Muscle layer of colon (tissue), 2 donors: ENCODE measurements around the gene PPP4R2.
"Not testable (repeated sequence)": the region's sequence is repeated elsewhere in the genome, so short reads cannot be mapped to it uniquely, and the experiment has no call there.

ENCODE experiments used
- H3K27ac ChIP-seq: one replicate; pipeline ENCODE4 v1.7.0; 2013; ENCODE audit warnings: low read depth, mild to moderate bottlenecking, low read length, moderate library complexity
- H3K27me3 ChIP-seq, 2 donors: one replicate each; pipeline ENCODE4 v1.7.0; 2013; ENCODE audit warnings: low read length in 2 of 2, mild to moderate bottlenecking in 2 of 2; ENCODE audit not compliant: insufficient read depth in 2 of 2, control insufficient read depth in 1 of 2
- H3K36me3 ChIP-seq: one replicate; pipeline ENCODE4 v1.7.0; 2013; ENCODE audit warnings: mild to moderate bottlenecking, low read length; ENCODE audit not compliant: insufficient read depth
- H3K4me1 ChIP-seq: one replicate; pipeline ENCODE4 v1.7.0; 2013; ENCODE audit warnings: mild to moderate bottlenecking, low read length; ENCODE audit not compliant: insufficient read depth
- H3K4me3 ChIP-seq, 2 donors: one replicate each; pipeline ENCODE4 v1.7.0; 2013; ENCODE audit warnings: low read length in 2 of 2, low read depth in 1 of 2, mild to moderate bottlenecking in 1 of 2, moderate library complexity in 1 of 2
- H3K9ac ChIP-seq: one replicate; pipeline ENCODE4 v1.7.0; 2013; ENCODE audit warnings: low read length
- H3K9me3 ChIP-seq: one replicate; pipeline ENCODE4 v1.7.0; 2013; ENCODE audit warnings: mild to moderate bottlenecking, low read length
- donor health status: abdominal sarcoma.
- donor health status: Adenocarcinoma of cecum.

The PPP4R2 gene

DNA sequence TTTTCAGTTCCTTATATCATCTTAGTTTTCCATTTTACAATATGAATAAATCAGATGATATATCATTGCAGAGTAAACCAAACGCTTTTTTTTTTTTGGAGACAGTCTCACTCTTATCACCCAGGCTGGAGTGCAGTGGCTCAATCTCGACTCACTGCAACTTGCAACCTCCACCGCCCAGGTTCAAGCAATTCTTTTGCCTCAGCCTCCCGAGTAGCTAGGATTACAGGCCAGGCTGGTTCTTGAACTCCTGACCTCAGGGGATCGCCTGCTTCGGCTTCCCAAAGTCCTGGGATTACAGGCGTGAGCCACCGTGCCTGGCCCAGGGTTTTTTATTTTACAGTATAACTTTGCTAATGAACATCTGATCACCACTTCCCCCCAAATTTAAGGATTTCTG, 59.0 kb downstream of the PPP4R2 start:
- Histone ChIP-seq H3K9ac (no peak overlapping the region), H3K36me3 (no peaks in the 10 kb centered on the region), H3K27me3 (no peaks in the 10 kb centered on the region), H3K4me3 (no peak overlapping the region), H3K9me3 (no peaks in the 10 kb centered on the region), H3K4me1 (peaks cover 14% of the 10 kb centered on the region), H3K27ac (no peak overlapping the region)

GRCh38 chr3:73056014-73056844, 59.6 kb downstream of the PPP4R2 start:
- H3K4me1 ChIP-seq = peaks cover 14% of the 10 kb centered on the region
- no peak overlapping the region for H3K4me3 ChIP-seq
- H3K9me3 ChIP-seq = no peaks in the 10 kb centered on the region
- H3K27ac ChIP-seq = no peak overlapping the region
- H3K36me3 ChIP-seq = no peaks in the 10 kb centered on the region
- no peak overlapping the region for H3K9ac ChIP-seq
- no peaks in the 10 kb centered on the region for H3K27me3 ChIP-seq

GRCh38 chr3:73056845-73057150, 60.2 kb downstream of the PPP4R2 start:
- Histone ChIP-seq H3K4me3 (no peak overlapping the region), H3K27me3 (no peaks in the 10 kb centered on the region), H3K27ac (no peak overlapping the region), H3K9me3 (no peaks in the 10 kb centered on the region), H3K4me1 (peaks cover 14% of the 10 kb centered on the region), H3K9ac (no peak overlapping the region), H3K36me3 (peaks cover under 1% of the 10 kb centered on the region)

- no peak overlapping the region for H3K9ac ChIP-seq
- H3K4me1 ChIP-seq = peaks cover 8% of the 10 kb centered on the region
- peaks cover 31% of the 10 kb centered on the region for H3K36me3 ChIP-seq
- no peaks in the 10 kb centered on the region for H3K27me3 ChIP-seq
- H3K4me3 ChIP-seq = no peak overlapping the region
- H3K9me3 ChIP-seq = no peaks in the 10 kb centered on the region
- H3K27ac ChIP-seq = no peak overlapping the region
Measured at GRCh38 chr3:73060302-73060723, 63.7 kb downstream of the PPP4R2 start.

DNA sequence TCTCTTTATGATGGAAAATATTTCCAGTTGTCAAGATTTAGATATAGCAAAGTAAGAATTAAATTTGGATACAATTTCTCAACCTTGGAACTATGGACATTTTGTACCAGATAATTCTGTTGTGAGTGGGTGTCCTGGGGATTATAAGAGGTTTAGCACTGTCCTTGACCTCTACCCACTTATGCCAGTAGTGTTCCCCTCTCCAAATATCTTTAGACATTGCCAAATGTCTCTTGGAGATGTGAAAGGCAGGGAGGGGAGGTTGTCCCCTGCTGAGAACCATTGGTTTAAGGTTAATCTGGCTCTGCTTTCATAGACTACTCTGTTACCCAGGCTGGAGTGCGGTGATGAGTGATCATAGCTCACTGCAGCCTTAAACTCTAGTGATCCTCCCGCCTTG, 64.8 kb downstream of the PPP4R2 start, which contains the start of gene EBLN2:
EBLN2 (plus strand) TSS at position 244 of the 400 bp plus-strand sequence. CDS start 423 bp downstream, outside the sequence.
- Histone ChIP-seq H3K9ac (no peak within 1 kb of the TSS), H3K27ac (no peak within 1 kb of the TSS), H3K4me3 (no peak within 1 kb of the TSS), H3K36me3 (peaks cover 36% of the 10 kb centered on the region), H3K4me1 (peaks cover under 1% of the 10 kb centered on the region), H3K27me3 (no peaks in the 10 kb centered on the region), H3K9me3 (no peaks in the 10 kb centered on the region)

DNA sequence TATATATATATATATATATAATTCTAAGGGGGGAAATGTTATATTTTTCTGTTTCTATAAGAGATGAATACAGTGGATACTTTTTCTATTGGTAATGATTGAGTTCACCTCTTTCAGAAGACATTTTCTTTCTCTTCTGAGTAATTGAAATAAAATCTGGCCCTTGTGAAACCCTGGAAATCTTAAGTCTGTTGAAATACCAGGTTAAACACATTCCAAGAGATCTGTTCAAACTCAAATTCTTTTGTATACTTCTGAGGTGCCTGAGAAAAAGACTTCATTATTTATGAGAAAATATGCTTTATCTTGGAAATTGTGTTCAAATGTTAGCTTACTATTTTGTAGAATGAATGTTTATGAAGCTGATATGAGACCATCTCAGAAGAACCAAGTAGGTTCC, 69.6 kb downstream of the PPP4R2 start:
- H3K27me3 ChIP-seq, H3K4me1 ChIP-seq, H3K9ac ChIP-seq, H3K27ac ChIP-seq, H3K9me3 ChIP-seq, H3K4me3 ChIP-seq: not testable (repeated sequence)
- peaks cover 40% of the 10 kb centered on the region for H3K36me3 ChIP-seq

DNA sequence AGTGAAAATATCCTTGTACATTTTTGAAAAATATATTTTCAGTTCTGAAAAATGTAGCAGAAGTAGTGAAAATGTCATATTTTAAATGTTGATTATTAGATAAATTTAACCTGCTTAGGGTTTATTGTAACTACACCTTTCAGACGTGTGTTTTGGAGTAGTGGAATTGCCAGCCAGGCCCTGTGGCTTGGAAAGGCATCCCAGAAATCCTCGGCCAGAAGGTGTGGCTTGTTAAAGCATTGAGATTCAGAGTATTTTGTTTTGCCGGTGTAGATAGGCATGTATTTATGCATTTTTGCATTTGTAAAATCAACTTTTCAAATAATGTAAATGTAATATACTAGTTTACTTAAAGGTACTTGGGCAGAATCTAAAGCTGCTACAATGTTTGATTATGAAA, 71.8 kb downstream of the PPP4R2 start:
- H3K4me1 ChIP-seq = no peaks in the 10 kb centered on the region
- no peaks in the 10 kb centered on the region for H3K27me3 ChIP-seq
- H3K4me3 ChIP-seq = no peak overlapping the region
- no peaks in the 10 kb centered on the region for H3K9me3 ChIP-seq
- H3K27ac ChIP-seq = no peak overlapping the region
- H3K9ac ChIP-seq = no peak overlapping the region
- peaks cover 26% of the 10 kb centered on the region for H3K36me3 ChIP-seq

- Histone ChIP-seq H3K27ac (no peak overlapping the region), H3K9me3 (no peaks in the 10 kb centered on the region), H3K36me3 (peaks cover 20% of the 10 kb centered on the region), H3K9ac (no peak overlapping the region), H3K4me1 (no peaks in the 10 kb centered on the region), H3K27me3 (no peaks in the 10 kb centered on the region), H3K4me3 (no peak overlapping the region)
Measured at GRCh38 chr3:73069187-73069586, 72.6 kb downstream of the PPP4R2 start.

DNA sequence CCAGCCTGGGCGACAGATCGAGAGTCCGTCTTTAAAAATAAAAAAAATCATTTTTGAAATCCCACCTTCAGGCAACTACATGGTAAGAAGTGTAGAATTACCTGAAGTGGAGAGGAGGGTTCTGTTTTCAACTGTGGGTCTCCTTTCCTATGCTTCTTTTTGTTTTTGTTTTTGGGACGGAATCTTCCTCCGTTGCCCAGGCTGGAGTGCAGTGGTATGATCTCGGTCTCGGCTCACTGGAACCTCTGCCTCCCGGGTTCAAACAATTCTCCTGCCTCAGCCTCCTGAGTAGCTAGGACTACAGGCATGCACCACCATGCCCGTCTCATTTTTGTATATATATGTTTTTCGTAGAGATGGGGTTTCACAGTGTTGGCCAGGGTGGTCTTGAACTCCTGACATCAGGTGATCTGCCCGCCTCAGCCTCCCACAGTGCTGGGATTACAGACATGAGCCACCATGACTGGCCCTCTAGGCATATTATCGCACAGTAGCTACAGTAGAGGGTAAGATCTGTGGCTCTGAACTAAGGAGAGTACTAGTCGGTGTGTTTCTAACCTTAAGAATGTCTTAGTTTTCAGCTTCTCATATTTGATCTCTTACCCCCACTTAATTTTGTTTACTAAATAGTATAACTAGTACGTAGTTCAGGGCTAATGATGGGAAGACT, 73.3 kb downstream of the PPP4R2 start:
- Histone ChIP-seq H3K4me3 (no peak overlapping the region), H3K36me3 (peaks cover 13% of the 10 kb centered on the region), H3K9ac (no peak overlapping the region), H3K27me3 (no peaks in the 10 kb centered on the region), H3K9me3 (no peaks in the 10 kb centered on the region), H3K27ac (no peak overlapping the region), H3K4me1 (no peaks in the 10 kb centered on the region)

GRCh38 chr3:73070675-73071575, 74.3 kb downstream of the PPP4R2 start:
- Histone ChIP-seq H3K36me3 (peaks cover 4% of the 10 kb centered on the region), H3K9ac (no peak overlapping the region), H3K9me3 (no peaks in the 10 kb centered on the region), H3K4me3 (no peak overlapping the region), H3K4me1 (no peaks in the 10 kb centered on the region), H3K27ac (no peak overlapping the region), H3K27me3 (no peaks in the 10 kb centered on the region)

DNA sequence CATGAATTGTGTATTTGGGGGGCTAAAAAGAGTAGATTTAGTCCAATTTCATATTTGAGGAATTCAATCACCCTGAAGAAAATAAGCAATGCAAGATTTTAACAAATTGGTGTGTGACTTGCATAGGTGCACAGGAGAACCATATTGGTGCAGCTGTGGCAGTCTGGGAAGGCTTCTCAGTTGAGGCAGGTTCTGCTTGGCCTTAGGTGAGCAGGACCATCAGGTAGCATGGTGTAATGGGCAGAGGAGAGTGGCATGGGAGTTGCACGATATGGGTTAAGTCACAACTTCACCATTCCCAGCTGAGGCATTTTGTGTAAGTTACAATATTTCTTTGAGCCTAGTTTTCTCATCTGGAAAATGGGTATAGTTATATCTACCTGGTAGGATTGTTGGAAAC, 75.3 kb downstream of the PPP4R2 start:
- Histone ChIP-seq H3K9me3 (no peaks in the 10 kb centered on the region), H3K27me3 (no peaks in the 10 kb centered on the region), H3K36me3 (no peaks in the 10 kb centered on the region), H3K4me1 (no peaks in the 10 kb centered on the region), H3K27ac (no peak overlapping the region), H3K9ac (no peak overlapping the region), H3K4me3 (no peak overlapping the region)
